Kidney glomerular epithelial cell (primary cell): Measurements from ENCODE around the gene MCCC1.
"Not testable (repeated sequence)": the region's sequence is repeated elsewhere in the genome, so short reads cannot be mapped to it uniquely, and the experiment has no call there.

Experiments
- DNase-seq: peaks from one replicate; lab custom pipeline; 2025; lab: John Stamatoyannopoulos, UW

The MCCC1 gene

GRCh38 chr3:183046883-183047282, 52.4 kb downstream of the MCCC1 start:
- no peak for DNase-seq

- no peak for DNase-seq
Measured at GRCh38 chr3:183044547-183045229, 54.6 kb downstream of the MCCC1 start.

- no peak for DNase-seq
Measured at GRCh38 chr3:183038757-183039156, 60.5 kb downstream of the MCCC1 start.

GRCh38 chr3:183038221-183038620, 61.1 kb downstream of the MCCC1 start:
- peak; percentile 97 for DNase-seq

GRCh38 chr3:183033746-183034145, 65.5 kb downstream of the MCCC1 start:
- DNase-seq = peak; percentile 28

GRCh38 chr3:183032880-183033555, 66.3 kb downstream of the MCCC1 start:
- no peak for DNase-seq

GRCh38 chr3:183031826-183032225, 67.5 kb downstream of the MCCC1 start:
- DNase-seq = no peak

- DNase-seq = no peak
Measured at GRCh38 chr3:183028416-183028815, 70.9 kb downstream of the MCCC1 start.

- no peak for DNase-seq
Measured at GRCh38 chr3:183027276-183027675, 72.0 kb downstream of the MCCC1 start.

- DNase-seq = no peak
Measured at GRCh38 chr3:183022936-183023516, 76.3 kb downstream of the MCCC1 start.

- no peak for DNase-seq
Measured at GRCh38 chr3:183018421-183019192, 80.7 kb downstream of the MCCC1 start.

- no peak for DNase-seq
Measured at GRCh38 chr3:183015185-183015584, 84.1 kb downstream of the MCCC1 start.

GRCh38 chr3:183013856-183014255, 85.4 kb downstream of the MCCC1 start:
- no peak for DNase-seq

- DNase-seq = no peak
Measured at GRCh38 chr3:183013074-183013473, 86.2 kb downstream of the MCCC1 start.

GRCh38 chr3:183008800-183009199, 90.5 kb downstream of the MCCC1 start:
- no peak for DNase-seq

GRCh38 chr3:183008303-183008702, 91.0 kb downstream of the MCCC1 start:
- DNase-seq = peak; percentile 10

- DNase-seq = no peak
Measured at GRCh38 chr3:183006396-183007002, 92.8 kb downstream of the MCCC1 start.

- no peak for DNase-seq
Measured at GRCh38 chr3:182999767-183000166, 99.5 kb downstream of the MCCC1 start.

GRCh38 chr3:182993486-182994201, 105.7 kb downstream of the MCCC1 start:
- DNase-seq = not testable (repeated sequence)

- DNase-seq = no peak
Measured at GRCh38 chr3:182989566-182989965, 109.7 kb downstream of the MCCC1 start.

- no peak for DNase-seq
Measured at GRCh38 chr3:182986021-182986420, 113.3 kb downstream of the MCCC1 start.
